HG03095 (cell line): ENCODE results near the gene PTPN4.

ENCODE experiments used
- ATAC-seq: cut with Tn5 transposase; IDR thresholded peaks from one replicate; pipeline ENCODE4 v1.9.1; 2021; ENCODE audit warnings: moderate library complexity; ENCODE audit not compliant: unreplicated experiment

Gene PTPN4

GRCh38 chr2:119759451-119760236, at the start of gene PTPN4:
PTPN4 (plus strand) TSS chr2:119759922; CDS start chr2:119809854, 49,932 bp downstream.
- peak; percentile 94 for ATAC-seq

DNA sequence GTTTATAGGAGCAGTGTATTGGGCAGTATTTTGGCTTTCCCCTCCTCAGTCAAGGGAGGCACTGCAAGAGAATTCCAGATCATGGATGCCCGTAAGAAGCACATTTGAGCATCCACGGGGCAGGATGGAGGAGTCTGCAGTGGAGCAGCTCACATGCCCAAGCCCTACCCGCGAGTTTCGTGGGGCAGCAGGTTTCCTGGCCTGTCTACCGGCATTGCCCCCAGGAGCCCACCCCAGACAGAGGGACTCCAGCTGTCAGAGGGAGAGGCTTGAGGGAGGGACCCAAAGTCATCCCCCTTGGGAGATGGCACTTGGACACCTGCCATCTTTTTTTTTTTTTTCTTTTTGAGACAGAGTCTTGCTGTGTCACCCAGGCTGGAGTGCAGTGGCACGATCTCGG, 49.4 kb upstream of the PTPN4 start:
- no peak for ATAC-seq

DNA sequence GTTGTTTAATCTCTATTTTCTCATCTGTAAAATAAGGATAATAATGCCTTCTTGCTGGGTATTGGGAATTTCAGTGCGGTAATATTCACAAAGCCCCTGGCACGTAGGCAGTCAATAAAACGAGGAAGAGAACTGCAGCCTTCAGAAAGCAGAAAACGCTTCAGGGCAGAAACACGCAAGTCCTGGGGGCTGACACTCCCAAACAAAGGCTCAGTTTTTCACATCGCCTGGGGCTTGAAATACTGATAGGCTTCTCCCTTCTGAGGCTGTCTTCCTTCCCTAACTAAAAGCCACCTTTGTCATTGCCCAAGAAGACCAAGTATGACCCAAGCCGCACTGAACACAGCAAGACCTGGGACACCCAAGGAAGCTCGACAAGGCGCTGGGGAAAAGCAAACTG, 48.4 kb upstream of the PTPN4 start:
- ATAC-seq: no peak

DNA sequence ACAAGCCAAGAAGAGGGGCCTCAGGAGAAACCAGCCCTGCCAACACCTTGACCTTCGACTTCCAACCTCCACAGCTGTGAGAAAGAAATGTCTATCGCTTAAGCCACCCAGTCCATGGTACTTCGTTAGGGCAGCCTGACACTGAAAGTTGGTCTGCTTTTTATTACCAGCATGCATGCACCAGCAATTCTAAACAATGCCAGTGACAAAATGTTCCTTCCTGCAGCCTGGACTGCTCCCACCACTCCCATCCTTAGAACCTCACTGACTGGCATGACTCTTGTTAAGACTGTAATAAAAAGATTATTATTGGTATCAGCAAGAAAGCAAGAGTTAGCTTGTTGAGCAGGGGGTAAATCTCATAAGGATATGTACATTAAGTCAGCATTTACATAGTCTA, 47.2 kb upstream of the PTPN4 start:
- no peak for ATAC-seq

- no peak for ATAC-seq
These were observed 45.8 kb upstream of the PTPN4 start for GRCh38 chr2:119713819-119714490.

GRCh38 chr2:119715409-119716283, 44.1 kb upstream of the PTPN4 start:
- no peak for ATAC-seq

DNA sequence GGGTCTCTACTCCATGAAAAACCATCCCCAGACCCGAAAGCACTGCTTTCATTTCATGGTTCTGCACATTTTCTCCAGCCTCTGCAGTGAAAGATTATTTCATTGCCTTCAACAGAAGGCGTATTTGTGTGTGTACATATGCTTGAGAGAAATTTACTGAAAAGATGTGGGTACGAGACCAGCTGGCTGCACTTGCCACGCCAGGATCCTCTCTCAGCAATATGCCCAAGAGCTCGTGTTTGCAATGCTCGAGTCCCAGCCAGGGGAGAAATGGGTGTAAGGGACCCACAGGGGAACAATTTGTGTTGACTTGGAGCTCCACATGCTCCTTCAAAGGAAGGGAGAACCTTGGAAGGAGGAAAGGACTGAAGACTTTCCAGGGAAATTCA, 43.4 kb upstream of the PTPN4 start:
- no peak for ATAC-seq

DNA sequence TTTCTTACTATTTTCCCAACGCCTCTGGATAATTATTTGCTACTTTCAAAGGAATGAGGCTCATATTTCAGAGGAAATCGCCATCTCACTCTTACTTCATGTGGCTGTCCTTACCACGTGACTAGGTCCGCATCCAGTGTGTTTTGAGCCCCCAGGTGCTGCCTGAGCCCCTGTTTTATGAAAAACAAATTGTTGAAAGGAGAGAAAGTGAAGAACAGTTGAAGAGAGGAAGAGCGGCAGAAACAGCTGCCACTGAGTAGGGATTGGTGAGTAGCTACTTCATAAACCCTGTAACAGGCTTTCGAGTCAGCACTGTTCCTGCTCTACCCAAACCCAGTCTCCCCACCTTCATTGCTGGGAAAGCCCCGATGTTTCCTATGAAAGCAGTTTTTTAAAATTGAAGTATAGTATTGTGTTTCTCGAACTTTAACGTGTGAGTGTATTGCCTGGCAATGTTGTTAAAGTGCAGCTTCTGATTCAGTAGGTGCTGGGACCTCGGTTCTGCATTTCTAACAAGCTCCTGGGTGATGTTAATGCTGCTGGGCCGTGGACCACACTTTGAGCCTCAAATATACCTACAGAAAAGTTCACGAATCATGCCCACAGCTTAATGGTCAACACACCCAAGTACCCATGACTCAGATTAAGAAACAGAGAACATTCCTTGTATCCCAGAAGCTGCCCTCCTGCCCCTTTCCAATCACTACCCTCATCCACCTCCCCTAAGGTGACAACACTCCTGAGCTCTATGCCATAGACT, 41.0 kb upstream of the PTPN4 start:
- no peak for ATAC-seq

DNA sequence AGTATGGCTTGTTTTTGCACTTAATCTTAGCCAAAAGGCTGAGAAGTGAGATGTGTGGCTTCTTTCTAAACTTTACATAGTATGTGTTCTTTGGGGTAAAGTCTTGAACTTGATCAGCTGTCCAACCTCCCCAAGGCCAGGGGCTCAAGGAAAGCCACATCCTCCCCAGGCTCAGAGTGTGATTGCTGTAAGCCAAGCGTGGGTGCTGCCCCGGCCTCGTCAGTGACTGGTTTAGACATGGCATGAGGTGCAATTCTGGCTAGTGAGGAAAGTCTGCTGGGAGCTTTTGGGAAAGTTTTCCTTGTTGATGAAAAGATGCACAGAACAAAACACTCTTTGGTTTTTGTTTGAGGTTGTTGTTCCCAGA, 40.5 kb upstream of the PTPN4 start:
- no peak for ATAC-seq

DNA sequence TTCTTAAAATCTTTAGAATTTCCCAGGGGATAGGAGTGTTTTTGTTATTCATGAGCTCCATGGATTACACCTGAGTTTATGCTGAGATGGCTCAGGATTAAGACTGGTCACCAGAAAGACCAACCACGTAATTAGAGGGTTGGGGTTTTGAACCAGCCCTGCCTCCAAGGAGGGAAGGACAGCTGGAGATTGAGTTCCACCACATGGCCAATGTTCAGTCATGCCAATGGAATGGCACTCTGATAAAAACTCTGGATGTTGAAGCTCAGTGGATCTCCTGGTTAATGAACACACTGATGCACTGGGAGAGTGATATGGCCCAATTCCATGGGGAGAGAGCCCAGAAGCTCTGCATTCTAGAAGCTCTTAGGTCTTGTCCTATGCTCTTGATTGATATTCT, 38.7 kb upstream of the PTPN4 start:
- no peak for ATAC-seq

GRCh38 chr2:119721462-119721861, 38.3 kb upstream of the PTPN4 start:
- no peak for ATAC-seq

DNA sequence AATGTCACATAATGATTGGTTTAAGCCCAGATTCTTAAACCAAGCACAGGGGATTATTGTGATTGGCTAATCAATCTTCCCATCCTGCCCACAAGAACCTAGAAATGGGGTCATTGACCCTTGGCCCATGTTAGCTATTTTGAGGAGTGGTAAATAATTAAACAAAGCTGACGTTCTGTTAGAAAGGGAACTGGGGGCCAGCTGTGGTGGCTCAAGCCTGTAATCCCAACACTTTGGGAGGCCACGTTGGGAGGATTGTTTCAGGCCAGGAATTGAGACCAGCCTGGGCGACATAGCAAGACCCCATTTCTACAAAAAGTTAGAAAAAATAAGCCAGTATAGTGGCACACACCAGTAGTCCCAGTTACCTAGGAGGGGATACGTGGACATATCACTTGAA, 37.8 kb upstream of the PTPN4 start:
- no peak for ATAC-seq

- no peak for ATAC-seq
These were observed 36.5 kb upstream of the PTPN4 start for GRCh38 chr2:119723186-119723585.

- no peak for ATAC-seq
These were observed 35.8 kb upstream of the PTPN4 start for GRCh38 chr2:119723784-119724467.

DNA sequence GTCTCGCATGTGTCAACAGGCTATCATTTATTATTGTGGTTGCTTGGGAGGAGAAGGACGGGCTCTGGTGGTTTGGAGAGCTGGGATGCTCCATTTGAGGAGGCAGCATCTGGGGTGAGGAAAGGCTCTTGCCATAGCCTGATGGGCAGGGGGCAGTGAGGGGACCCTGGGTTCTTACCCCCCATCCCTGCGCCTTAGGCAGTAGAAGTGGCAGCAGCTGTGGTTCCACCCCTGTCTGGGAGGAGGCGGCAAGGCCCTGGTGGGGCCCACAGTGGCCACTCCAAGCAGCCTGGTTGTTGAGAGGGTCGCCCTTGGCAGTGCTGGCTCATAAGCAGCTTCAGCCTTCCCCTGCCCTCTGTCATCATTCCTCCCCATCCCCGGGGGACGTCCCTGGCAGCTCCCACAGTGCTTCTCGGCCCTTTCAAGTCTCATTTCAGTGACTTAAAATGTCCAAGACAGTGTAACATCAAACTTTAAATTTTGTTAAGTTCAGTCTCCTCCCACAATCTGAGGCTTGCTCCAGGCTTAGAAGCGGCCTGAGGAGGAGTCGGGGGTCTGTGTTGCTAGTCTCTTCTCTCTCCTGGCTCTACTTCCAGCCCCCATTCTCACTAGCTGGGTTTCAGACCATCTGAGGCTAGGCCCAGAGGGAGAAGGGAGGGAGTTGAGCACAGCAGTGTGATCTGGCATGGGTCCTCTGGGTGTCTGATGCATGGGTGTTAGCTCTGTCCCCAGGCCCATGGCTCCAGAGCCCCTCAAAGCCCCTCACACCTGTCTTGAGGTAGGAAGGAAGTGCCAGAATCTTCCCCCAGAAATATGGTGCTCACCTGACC, 34.9 kb upstream of the PTPN4 start:
- no peak for ATAC-seq

DNA sequence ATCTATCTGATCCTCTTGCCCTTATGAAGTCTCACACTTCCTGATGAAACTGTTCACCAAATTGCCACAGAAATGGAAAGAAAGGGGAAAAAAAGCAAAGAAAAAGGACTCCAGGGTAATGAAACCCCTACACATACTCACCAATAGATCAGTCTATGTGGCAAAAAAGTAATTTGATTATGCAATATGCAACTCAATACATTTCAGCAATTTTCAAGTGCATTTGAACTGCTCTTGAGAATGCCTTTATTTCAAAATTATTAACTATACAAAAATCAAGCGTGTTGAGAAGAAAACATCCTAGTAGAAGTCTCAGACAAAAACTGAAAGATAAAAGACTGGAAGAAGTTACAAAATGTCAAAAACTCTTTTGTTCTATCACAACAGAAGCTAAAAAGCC, 32.2 kb upstream of the PTPN4 start:
- ATAC-seq: no peak

DNA sequence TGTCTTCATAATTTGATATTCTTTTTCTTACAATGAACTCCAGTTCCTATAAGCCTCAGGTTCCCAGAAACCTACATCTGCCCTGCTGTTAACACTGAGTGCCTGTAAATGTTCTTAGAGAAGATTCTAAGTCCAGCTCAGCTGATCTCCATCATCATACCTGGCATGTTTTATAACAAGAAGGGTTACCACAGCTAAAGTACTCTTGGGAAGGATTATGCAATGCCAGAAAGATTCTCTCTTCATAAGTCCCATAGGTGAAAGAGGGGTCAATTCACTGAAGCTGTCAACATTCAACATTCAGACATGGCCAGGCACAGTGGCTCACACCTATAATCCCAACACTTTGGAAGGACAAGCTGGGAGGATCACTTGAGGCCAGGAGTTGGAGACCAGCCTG, 31.3 kb upstream of the PTPN4 start:
- ATAC-seq: no peak

DNA sequence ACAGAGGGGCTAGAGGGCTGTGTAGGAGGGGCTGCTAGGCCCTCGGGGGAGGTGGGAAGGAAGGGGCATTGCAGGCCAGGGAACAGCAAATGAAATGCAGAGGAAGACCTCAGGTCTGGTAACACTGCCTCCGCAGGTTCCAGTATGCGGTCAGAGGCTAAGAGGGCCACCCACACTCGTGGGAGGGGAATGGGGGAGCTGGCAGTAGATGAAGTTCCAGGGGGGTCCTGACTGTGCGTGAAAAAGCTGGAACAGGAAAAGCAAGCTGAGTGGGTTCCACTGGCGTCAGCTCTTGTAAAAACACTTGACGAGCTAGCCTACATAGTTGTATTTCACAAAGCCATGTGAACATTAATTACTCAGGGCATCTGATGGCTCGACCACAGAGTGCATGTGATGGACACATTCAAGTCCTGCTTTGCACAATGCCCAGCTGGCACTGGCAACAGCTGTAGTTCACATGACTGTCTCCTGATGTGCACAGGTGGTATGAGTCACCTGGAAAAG, 29.0 kb upstream of the PTPN4 start:
- ATAC-seq: no peak

DNA sequence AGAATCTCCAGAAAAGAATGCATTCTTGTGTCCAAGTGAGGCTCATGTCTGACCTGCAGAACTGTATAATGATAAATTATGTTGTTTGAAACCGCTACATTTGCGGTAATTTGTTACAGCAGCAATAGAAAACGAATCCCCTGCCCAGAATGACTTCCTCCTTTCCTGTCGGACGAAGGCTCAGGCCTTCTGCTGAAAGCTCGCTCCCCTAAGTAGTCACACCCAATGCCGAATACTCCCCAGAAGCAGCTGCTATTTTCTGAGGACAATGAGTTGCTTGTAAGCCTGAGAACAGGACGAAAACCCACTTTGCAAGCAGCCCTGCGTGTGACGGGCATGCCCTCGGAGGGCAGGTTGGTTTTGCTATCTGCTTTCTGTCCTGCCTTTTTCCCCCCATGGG, 27.7 kb upstream of the PTPN4 start:
- ATAC-seq: no peak
